Ishikawa (cell line): ENCODE measurements around the gene TRPV4.

Experiments used
- CEBPB ChIP-seq: IDR thresholded peaks from 2 replicates; pipeline ENCODE4 v1.6.1; 2012
- CREB1 ChIP-seq: IDR thresholded peaks from 2 replicates; pipeline ENCODE4 v1.6.1; 2012; ENCODE audit warnings: low read depth
- EGR1 ChIP-seq: IDR thresholded peaks from 2 replicates; pipeline ENCODE4 v1.6.1; 2012
- EP300 ChIP-seq: IDR thresholded peaks from 2 replicates; pipeline ENCODE4 v1.6.1; 2012; ENCODE audit warnings: borderline replicate concordance
- FOXM1 ChIP-seq: IDR thresholded peaks from 2 replicates; pipeline ENCODE4 v1.6.1; 2012; ENCODE audit warnings: low read depth, borderline replicate concordance
- MAX ChIP-seq: IDR thresholded peaks from 2 replicates; pipeline ENCODE4 v1.6.1; 2012
- NFIC ChIP-seq: IDR thresholded peaks from 2 replicates; pipeline ENCODE4 v1.6.1; 2012
- RAD21 ChIP-seq: IDR thresholded peaks from 2 replicates; pipeline ENCODE4 v1.6.1; 2012; ENCODE audit warnings: low read depth
- REST ChIP-seq: IDR thresholded peaks from 2 replicates; pipeline ENCODE4 v1.6.1; 2012; ENCODE audit warnings: low read depth, mild to moderate bottlenecking
- TAF1 ChIP-seq: IDR thresholded peaks from 2 replicates; pipeline ENCODE4 v1.6.1; 2012; ENCODE audit warnings: low read depth, mild to moderate bottlenecking
- TCF12 ChIP-seq: IDR thresholded peaks from 2 replicates; pipeline ENCODE4 v1.6.1; 2012; ENCODE audit warnings: low read depth
- TEAD4 ChIP-seq: IDR thresholded peaks from 2 replicates; pipeline ENCODE4 v1.6.1; 2012
- USF1 ChIP-seq: IDR thresholded peaks from 2 replicates; pipeline ENCODE4 v1.6.1; 2012
- YY1 ChIP-seq: IDR thresholded peaks from 2 replicates; pipeline ENCODE4 v1.6.1; 2012; ENCODE audit warnings: low read depth
- ZBTB7A ChIP-seq: IDR thresholded peaks from 2 replicates; pipeline ENCODE4 v1.6.1; 2012; ENCODE audit warnings: low read depth

The TRPV4 gene

GRCh38 chr12:109841356-109841755 lies 8.2 kb upstream of the TRPV4 start:
- TF ChIP-seq EP300 = no peak
- TF ChIP-seq YY1 = no peak
- no peak for TF ChIP-seq EGR1
- no peak for TF ChIP-seq TAF1
- TF ChIP-seq REST = no peak
- TF ChIP-seq MAX = no peak
- no peak for TF ChIP-seq TCF12
- no peak for TF ChIP-seq RAD21
- TF ChIP-seq ZBTB7A = no peak
- TF ChIP-seq FOXM1 = no peak

- TF ChIP-seq EP300 (0 out of 2 replicates have a peak, but pooled peaks have one; percentile 23), YY1 (no peak), TCF12 (peak; percentile 51; the same call in 1 of the 2 replicates), MAX (peak; percentile 63; the same call in 1 of the 2 replicates), REST (no peak), FOXM1 (no peak), RAD21 (no peak), CREB1 (no peak), USF1 (no peak), TAF1 (no peak), ZBTB7A (no peak), CEBPB (no peak), NFIC (no peak), TEAD4 (peak; percentile 59; the same call in 1 of the 2 replicates)
Measured at GRCh38 chr12:109840305-109841074, 7.3 kb upstream of the TRPV4 start.

- no peak for TF ChIP-seq TCF12
- TF ChIP-seq NFIC = no peak
- TF ChIP-seq MAX = no peak
- no peak for TF ChIP-seq CREB1
- no peak for TF ChIP-seq TAF1
- no peak for TF ChIP-seq EP300
- no peak for TF ChIP-seq TEAD4
- TF ChIP-seq CEBPB = no peak
- TF ChIP-seq EGR1 = no peak
- TF ChIP-seq USF1 = no peak
Measured at GRCh38 chr12:109839444-109839843, 6.2 kb upstream of the TRPV4 start.

- TF ChIP-seq NFIC (no peak), ZBTB7A (no peak), FOXM1 (no peak), USF1 (no peak), CEBPB (no peak), EP300 (no peak), TAF1 (no peak), EGR1 (no peak), TEAD4 (no peak), YY1 (no peak), REST (no peak), MAX (no peak), RAD21 (no peak), CREB1 (no peak), TCF12 (no peak)
Measured at GRCh38 chr12:109836916-109837315, 3.7 kb upstream of the TRPV4 start.
